ENCODE results near the gene TCP11.

TCP11 gene

DNA sequence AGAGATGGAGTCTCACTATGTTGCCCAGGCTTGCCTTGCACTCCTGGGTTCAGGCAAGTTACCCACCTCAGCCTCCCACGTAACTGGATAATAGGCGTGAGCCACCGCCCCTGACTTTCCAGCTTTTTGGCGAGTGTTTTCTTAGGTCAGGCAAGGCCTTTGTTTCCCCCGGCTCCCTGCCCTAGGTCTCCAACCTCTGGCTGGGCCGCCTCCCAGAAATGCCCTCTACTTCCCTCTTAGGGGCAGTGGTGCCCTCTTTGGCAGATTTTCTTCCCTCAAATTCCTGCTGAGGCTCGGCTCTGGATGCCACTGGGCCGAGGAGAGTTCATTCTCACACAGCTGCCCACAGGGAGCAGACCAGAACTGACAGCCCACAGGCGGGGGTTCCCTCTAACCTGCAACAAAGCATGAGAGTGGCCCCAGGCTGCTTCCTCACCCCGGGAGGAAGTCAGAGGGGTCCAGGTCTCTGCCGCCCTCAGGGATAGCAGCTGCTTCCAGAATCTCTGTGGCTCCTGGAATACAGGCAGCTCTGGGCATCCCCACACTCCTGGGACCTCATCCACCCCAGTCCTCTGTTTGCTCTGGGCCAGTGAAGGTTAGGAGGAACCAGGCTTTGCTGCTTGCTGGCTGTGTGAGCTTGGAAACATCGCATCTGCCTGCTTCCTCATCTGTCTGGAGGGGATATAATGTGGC is 56.5 kb downstream of the TCP11 start:
- Mint-ChIP-seq H3K27me3 (no peaks in the 10 kb centered on the region), H3K27ac (no peak overlapping the region), H3K9me3 (no peaks in the 10 kb centered on the region), H3K4me1 (no peaks in the 10 kb centered on the region), H3K4me3 (no peak overlapping the region), H3K36me3 (peaks cover 5% of the 10 kb centered on the region)

DNA sequence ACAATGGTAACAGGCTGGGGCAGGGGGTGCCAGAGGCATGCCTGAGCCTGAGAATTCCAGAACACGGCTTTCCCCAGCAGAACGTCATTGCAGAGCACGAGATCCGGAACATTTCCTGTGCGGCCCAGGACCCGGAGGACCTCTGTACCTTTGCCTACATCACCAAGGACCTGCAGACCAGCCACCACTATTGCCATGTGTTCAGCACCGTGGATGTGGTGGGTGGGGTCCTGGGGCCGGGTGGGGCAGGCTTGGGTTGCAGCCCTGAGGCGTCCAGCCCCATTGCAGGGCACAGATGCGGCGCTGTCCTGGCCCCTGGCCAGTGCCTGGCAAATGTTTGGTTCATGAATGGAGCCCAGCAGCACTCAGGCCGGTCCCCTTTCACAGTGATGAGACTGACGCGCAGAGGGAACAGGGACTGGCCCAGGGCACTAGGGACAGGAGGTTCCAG is 57.1 kb downstream of the TCP11 start:
- no peaks in the 10 kb centered on the region for H3K4me1 Mint-ChIP-seq
- H3K4me3 Mint-ChIP-seq, result no peak overlapping the region
- peaks cover 5% of the 10 kb centered on the region for H3K36me3 Mint-ChIP-seq

DNA sequence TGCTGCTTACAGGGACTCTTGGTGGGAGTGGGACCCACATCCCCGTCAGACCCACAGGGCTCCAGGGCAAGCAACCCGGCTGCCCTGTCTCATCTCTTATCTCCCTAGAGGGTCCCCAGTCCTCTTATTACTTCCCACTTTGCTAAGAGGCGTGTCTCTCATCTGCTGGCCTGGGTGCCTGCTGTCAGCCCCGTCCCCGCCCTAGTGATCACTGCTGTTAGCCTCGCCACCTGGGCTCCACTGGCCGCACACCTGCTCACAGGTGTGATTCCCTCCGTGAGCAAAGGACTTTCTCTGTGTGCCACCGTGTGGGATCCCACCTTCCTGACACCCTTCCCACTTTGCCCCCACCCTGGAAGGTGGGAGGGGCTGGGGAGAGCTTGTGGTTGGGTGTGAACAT is 57.6 kb downstream of the TCP11 start:
- no peak overlapping the region for H3K27ac Mint-ChIP-seq
- no peaks in the 10 kb centered on the region for H3K9me3 Mint-ChIP-seq
- no peaks in the 10 kb centered on the region for H3K27me3 Mint-ChIP-seq
- no peak overlapping the region for H3K4me3 Mint-ChIP-seq
- H3K36me3 Mint-ChIP-seq, result peaks cover 5% of the 10 kb centered on the region
- no peaks in the 10 kb centered on the region for H3K4me1 Mint-ChIP-seq

More for the DNA sequence above, 57.1 kb downstream of the TCP11 start:
- H3K27me3 Mint-ChIP-seq, result no peaks in the 10 kb centered on the region
- no peak overlapping the region for H3K27ac Mint-ChIP-seq
- no peaks in the 10 kb centered on the region for H3K9me3 Mint-ChIP-seq

DNA sequence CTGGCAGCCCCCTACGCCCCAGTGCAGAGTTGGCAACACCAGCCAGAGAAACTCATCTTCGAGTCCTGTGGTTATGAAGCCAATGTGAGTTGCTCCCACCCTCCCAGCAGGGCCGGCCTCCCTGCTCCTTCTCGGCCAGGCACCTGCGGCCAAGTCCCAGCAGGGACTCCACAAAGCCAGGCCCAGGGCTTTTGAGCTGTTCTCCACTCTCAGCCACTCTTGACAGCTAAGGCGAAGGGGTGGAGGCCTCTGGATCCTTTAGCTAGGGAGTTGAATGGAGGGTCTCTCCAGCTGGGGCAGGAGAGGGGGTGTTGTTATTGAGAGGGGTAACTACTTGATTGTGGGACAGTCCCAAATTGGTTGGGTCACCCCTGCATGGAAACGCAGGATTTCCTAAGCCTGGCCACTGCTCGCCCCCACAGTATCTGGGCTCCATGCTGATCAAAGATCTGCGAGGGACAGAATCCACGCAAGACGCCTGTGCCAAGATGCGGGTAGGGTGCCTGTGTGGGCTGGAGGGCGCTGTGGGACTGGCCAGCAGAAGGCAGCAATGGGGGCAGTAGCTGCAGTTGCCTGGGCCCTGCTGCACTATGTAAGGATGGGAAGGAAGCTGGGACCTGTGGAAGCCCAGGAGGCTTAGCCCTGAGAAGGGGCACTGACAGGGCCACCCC is 58.3 kb downstream of the TCP11 start:
- H3K9me3 Mint-ChIP-seq, result no peaks in the 10 kb centered on the region
- H3K4me3 Mint-ChIP-seq, result no peak overlapping the region
- H3K27me3 Mint-ChIP-seq, result no peaks in the 10 kb centered on the region
- H3K36me3 Mint-ChIP-seq, result peaks cover 5% of the 10 kb centered on the region
- H3K4me1 Mint-ChIP-seq, result no peaks in the 10 kb centered on the region
- H3K27ac Mint-ChIP-seq, result no peak overlapping the region

DNA sequence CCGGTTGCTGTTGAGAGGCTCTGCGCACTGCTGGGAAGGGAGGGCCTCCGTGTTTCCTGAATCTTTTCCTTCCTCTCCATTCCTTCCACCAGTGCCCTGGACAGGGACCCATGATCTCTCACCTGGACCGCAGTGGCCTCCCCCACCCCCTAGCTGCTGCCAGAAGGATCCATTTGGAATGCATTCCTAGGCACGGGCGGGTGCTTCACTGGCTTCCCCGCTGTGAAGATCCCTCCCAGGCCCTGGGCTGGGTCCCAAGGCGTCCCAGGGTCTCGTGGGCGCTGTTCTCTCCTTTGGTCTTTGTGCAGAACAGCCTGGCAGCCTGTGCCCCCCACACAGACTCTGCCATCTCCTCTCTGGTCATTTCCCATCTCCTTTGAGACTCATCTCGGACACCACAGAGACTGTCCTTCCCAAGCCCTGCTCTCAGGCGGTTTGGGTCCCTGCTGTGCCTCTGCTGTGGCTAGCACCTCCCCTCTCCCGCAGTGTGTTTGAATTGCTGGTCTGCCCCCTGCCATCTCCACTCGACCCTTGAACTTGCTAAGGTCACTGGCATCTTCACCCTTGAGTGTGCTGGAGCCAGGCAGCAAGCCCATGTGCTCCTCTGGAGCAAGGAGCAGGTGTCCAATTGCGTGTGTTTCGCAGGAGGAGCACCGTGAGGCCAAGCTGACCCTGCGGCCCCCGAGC is 59.0 kb downstream of the TCP11 start:
- Mint-ChIP-seq H3K4me3 (no peak overlapping the region), H3K9me3 (no peaks in the 10 kb centered on the region), H3K36me3 (peaks cover 5% of the 10 kb centered on the region), H3K27ac (no peak overlapping the region), H3K4me1 (no peaks in the 10 kb centered on the region), H3K27me3 (no peaks in the 10 kb centered on the region)

DNA sequence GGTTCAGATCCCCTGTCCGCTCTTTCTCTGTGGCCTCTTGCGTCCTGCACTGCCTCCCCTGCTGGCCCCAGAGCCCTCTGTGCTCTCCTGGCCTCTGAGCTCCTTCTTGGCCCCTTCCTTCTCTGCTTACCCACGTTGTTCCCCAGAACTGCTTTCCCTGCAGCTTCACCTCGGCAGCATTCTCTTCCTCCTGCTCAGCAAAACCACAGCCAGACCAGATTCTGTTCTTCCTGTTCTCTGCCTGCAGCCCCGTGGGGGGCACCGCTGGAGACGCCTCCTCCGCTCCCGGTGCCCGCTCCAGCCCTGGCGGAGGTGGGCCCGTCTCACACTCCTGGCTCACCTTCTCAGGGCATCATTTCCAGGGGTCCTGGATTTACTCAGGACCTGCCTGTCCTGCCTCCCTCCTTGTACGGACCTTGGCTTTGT is 59.7 kb downstream of the TCP11 start:
- H3K4me3 Mint-ChIP-seq, result no peak overlapping the region
- no peak overlapping the region for H3K27ac Mint-ChIP-seq
- H3K9me3 Mint-ChIP-seq, result no peaks in the 10 kb centered on the region
- peaks cover 4% of the 10 kb centered on the region for H3K36me3 Mint-ChIP-seq
- H3K4me1 Mint-ChIP-seq, result no peaks in the 10 kb centered on the region
- no peaks in the 10 kb centered on the region for H3K27me3 Mint-ChIP-seq

DNA sequence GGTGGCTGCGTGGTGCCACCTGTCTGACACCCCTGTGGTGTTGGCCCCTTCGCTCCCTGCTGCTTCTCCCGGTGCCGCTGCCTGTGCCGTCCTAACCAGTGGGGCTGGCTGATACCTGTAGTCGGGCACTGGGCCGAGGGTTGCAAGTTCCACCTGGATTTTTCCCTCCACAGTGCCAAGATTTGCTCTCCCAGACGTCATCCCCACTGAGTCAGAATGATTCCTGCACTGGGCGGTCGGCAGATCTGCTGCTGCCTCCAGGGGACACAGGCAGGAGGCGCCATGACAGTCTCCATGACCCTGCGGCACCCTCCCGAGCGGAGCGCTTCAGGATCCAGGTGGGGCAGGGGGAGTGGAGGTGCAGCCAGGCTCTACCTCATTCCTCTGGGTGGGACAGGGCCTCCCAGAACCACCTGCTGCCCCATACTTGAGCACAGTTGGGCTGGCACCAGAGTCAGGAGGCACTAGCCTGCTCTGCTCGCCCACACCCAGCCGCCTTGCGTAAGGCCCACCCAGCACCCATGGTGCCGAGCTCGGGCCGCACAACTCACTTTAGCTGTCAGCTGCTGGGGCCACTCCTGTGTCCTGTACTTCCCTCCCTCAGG is 60.2 kb downstream of the TCP11 start:
- Mint-ChIP-seq H3K4me3 (no peak overlapping the region), H3K9me3 (no peaks in the 10 kb centered on the region), H3K27ac (no peak overlapping the region), H3K36me3 (peaks cover 3% of the 10 kb centered on the region), H3K4me1 (no peaks in the 10 kb centered on the region), H3K27me3 (no peaks in the 10 kb centered on the region)

DNA sequence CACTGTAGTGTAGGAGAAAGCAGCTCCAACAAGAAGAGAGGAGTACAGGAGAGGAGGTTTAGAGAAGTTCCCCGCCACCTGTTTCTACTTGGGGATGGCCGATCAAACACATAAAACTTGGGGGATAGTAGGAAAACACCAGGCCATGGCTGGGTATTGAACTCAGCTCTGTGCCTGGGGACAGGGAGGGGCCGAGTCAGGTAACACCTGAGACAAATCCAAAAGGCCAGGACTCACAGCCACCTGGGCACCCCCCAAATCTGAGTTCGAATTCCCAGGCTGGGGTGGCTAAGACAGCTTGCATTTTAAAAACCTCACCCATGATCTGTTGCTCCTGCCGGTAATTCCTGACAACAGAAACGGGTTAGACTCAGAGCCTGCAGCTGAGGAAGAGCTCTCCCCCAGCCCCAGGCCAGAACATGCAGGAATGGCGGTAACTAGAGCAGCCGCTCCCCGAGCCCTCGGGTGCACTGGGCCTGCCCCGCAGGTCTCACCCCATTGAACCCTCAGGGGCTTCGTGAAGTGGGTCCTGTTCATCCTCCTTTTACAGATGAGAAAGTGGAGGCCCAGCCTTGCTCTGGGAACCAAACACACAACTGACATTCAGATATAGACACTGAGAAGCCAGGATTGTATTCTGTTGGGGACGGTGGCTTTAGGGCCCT is 61.0 kb downstream of the TCP11 start:
- Mint-ChIP-seq H3K9me3 (no peaks in the 10 kb centered on the region), H3K4me1 (no peaks in the 10 kb centered on the region), H3K27me3 (no peaks in the 10 kb centered on the region), H3K27ac (no peak overlapping the region), H3K4me3 (no peak overlapping the region), H3K36me3 (peaks cover under 1% of the 10 kb centered on the region)

DNA sequence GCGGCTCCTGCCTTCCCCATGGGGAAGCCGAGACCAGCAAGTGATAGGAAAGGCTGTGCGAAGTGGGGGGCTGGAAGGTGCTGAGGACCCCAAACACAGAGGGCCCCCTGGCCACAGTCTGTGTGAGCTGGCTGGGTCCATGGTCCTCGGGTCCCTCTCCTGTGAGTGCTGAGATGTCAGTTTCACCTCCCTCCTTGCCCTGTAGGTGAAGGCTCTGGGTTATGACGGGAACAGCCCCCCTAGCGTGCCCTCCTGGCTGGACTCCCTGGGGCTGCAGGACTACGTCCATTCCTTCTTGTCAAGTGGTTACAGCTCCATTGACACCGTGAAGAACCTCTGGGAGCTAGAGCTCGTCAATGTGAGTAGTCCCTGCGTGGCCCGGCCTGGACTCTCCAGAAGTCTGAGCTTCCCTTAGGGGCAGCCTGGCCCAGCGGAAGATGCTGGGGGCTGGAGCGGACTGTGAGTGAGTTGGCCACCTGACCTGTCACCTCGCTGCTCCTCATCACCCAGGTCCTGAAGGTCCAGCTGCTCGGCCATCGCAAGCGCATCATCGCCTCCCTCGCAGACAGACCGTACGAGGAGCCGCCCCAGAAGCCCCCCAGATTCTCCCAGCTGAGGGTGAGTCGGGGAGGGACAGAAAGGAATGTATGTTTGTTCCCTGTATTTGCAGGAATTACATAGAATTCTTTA is 61.7 kb downstream of the TCP11 start:
- no peak overlapping the region for H3K4me3 Mint-ChIP-seq
- peaks cover 2% of the 10 kb centered on the region for H3K36me3 Mint-ChIP-seq
- H3K27ac Mint-ChIP-seq, result no peak overlapping the region
- no peaks in the 10 kb centered on the region for H3K9me3 Mint-ChIP-seq
- no peaks in the 10 kb centered on the region for H3K27me3 Mint-ChIP-seq
- H3K4me1 Mint-ChIP-seq, result no peaks in the 10 kb centered on the region

DNA sequence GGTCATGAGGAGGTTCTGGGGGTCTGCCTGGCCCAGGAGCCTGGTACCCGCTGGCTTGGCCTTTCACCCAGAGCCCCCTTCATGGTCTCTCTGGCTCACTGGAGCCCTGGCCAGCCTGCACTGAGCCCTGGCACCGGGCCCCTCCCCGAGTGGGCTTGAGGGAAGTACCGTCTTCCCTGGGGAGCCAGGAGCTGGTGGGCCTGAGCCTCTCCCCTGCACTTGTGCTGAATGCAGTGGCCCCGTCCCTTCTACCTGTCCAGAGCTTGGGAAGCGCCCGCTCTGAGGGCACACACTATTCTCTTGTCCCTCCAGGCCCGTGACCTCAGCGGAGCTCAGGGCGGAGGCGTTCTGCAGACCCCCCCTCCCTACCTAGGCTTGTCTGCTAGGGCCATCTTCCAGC is 62.2 kb downstream of the TCP11 start:
- H3K4me1 Mint-ChIP-seq, result no peaks in the 10 kb centered on the region
- peaks cover 2% of the 10 kb centered on the region for H3K36me3 Mint-ChIP-seq

DNA sequence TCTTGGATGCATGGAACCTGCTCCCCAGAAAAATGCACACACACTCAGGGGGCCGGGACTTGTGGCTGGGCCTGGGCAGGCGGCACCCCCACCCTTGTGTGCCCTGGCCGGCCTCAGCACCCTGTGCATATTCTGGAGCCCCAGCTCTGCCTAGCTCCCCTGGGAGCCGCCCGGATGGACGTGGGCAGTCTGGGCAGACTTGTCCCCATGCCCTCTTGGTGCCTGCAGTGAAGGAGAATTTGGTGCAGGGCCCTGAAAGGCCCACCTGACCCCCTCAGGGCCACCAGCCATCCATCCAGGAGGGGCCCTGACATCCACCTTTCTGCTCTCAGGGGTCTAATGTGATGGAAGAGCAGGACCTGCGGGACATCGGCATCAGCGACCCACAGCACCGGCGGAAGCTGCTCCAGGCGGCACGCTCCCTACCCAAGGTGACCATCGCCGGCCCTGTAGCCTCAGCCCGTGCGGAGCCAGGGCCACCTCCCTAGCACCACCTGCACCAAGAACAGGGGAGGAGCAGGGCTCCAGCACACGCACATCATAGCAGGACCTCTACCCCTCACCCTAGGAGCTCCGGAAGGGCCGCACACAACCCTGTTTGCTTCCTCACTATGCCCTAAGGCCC is 62.8 kb downstream of the TCP11 start:
- Mint-ChIP-seq H3K4me3 (no peak overlapping the region), H3K36me3 (peaks cover 2% of the 10 kb centered on the region), H3K9me3 (no peaks in the 10 kb centered on the region), H3K27ac (no peak overlapping the region), H3K4me1 (no peaks in the 10 kb centered on the region), H3K27me3 (no peaks in the 10 kb centered on the region)

More for the DNA sequence above, 62.2 kb downstream of the TCP11 start:
- Mint-ChIP-seq H3K27me3 (no peaks in the 10 kb centered on the region), H3K9me3 (no peaks in the 10 kb centered on the region), H3K4me3 (no peak overlapping the region), H3K27ac (no peak overlapping the region)

DNA sequence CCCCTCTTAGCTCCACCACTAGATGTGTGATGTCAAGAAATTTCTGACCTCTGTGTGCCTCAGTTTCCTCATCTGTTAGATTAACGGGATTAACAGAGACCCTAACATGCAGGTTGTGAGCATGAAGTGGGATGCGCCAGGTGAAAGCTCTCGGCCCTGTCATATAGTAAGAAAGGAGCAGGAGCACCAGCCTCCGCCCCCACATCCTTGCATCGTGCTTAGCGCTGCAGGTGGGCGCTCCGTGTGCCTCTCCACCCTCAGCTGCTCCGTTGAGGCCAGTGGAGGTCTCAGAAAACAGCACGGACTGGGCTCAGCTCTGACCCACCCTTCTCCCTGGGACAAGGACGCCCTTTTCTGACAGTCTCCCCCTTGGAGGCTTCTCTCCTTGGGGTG is 63.4 kb downstream of the TCP11 start:
- no peaks in the 10 kb centered on the region for H3K9me3 Mint-ChIP-seq
- H3K27ac Mint-ChIP-seq, result no peak overlapping the region
- no peak overlapping the region for H3K4me3 Mint-ChIP-seq
- H3K27me3 Mint-ChIP-seq, result no peaks in the 10 kb centered on the region
- H3K4me1 Mint-ChIP-seq, result no peaks in the 10 kb centered on the region
- peaks cover 2% of the 10 kb centered on the region for H3K36me3 Mint-ChIP-seq

DNA sequence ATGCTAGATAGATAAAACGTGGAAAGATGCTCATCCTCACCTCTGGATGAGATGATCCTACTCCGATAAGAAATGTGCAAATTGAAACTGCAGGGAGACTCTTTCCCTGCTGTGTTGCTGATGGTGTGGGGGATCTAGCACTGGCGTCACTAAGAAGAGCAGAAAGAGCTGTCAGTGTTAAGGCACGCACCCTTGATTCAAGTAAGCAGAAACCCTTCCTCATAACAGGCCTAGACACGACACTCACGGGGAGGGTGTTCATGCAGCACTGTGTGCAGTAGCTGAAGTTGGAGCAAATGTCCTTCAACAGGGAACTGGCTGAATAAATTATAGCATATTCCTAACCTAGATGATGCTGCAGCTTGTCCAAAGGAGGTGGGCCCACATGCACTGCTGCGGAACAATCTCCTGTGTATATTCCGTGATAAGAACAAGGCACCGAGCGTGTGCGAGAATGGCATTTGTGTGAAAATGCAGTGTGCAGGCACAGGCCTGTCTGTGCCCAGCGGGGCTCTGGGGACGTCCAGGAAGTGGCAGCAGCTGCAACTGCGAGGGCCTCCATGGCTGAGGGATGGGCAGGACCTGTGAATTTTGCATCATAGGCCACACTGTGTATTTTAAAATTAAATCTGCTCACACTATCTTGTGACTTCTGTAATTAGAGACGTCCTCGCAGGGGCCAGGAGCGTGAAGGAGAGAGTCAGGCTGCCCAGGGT is 64.0 kb downstream of the TCP11 start:
- H3K9me3 Mint-ChIP-seq, result no peaks in the 10 kb centered on the region
- peaks cover 2% of the 10 kb centered on the region for H3K36me3 Mint-ChIP-seq
- H3K27ac Mint-ChIP-seq, result no peak overlapping the region
- H3K27me3 Mint-ChIP-seq, result no peaks in the 10 kb centered on the region
- H3K4me1 Mint-ChIP-seq, result no peaks in the 10 kb centered on the region
- no peak overlapping the region for H3K4me3 Mint-ChIP-seq

DNA sequence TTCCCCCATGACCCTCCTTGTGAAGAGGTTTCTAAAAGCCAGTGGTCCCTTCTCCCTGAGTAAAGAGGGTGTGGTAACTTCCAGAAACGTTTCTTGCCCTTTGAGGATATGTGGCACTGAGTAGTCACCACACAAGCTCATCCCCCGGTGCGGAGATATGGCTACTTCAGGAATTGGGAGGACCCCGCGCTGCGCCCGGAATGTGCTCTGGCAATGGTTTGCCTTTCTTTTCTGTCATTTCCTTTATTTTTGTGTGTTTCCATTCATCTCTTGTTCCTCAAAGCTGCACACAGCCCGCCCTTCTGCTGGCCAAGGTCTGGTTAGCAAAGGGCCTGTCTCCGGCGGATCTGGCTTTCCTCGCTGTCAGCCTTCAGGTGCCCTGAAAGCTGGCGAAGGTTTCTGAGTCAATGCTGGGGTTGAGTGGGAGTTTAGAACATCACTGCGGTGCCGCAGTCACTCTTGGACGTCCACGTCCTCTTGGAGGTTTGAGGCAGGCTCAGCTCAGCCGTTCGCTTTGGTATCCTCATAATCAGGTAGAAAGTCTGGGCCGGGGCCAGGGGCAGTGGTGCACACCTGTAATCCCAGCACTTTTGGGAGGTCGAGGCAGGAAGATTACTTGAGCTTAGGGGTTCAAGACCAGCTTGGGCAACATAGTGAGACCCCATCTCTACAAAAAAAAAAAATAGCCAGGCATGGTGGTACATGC is 67.2 kb downstream of the TCP11 start:
- Mint-ChIP-seq H3K36me3 (peaks cover 7% of the 10 kb centered on the region), H3K27ac (no peak overlapping the region), H3K4me3 (no peak overlapping the region), H3K27me3 (no peaks in the 10 kb centered on the region), H3K4me1 (no peaks in the 10 kb centered on the region), H3K9me3 (no peaks in the 10 kb centered on the region)
